GM23248 (cell line): ENCODE measurements around the gene ASH1L. TPM values are rescaled to one million over a fixed set of nuclear protein-coding genes. Genes with fewer than 3 reads are reported as not detected.

ENCODE experiments used
- DNase-seq: peaks from one replicate; pipeline ENCODE4 v3.0.0-alpha.2; 2015
- H2AFZ ChIP-seq: fragments of 200-600 bp; sonication (generic); 2 replicates; pipeline ENCODE4 v1.6.1; 2016; ENCODE audit warnings: antibody characterized with exemption
- H3F3A ChIP-seq: fragments of 200-600 bp; sonication (generic); 2 replicates; pipeline ENCODE4 v1.6.1; 2016; ENCODE audit warnings: mild to moderate bottlenecking, antibody characterized with exemption, mixed run types; ENCODE audit not compliant: insufficient read depth
- H3K27ac ChIP-seq: fragments of 200-600 bp; sonication (generic); 2 replicates; pipeline ENCODE4 v1.5.1; 2016; ENCODE audit warnings: mild to moderate bottlenecking
- H3K27me3 ChIP-seq: fragments of 200-600 bp; sonication (generic); replicated peaks from 2 replicates; pipeline ENCODE4 v1.6.1; 2016; ENCODE audit warnings: mild to moderate bottlenecking; ENCODE audit not compliant: insufficient read depth
- H3K36me3 ChIP-seq: fragments of 200-600 bp; sonication (generic); 2 replicates; pipeline ENCODE4 v1.6.1; 2016; ENCODE audit warnings: low read depth, mild to moderate bottlenecking
- H3K4me1 ChIP-seq: fragments of 200-600 bp; sonication (generic); 2 replicates; pipeline ENCODE4 v1.6.1; 2016; ENCODE audit warnings: mild to moderate bottlenecking; ENCODE audit not compliant: insufficient read depth
- H3K4me2 ChIP-seq: fragments of 200-600 bp; sonication (generic); one replicate; pipeline ENCODE4 v1.6.1; 2016; ENCODE audit warnings: mild to moderate bottlenecking; ENCODE audit not compliant: unreplicated experiment
- H3K4me3 ChIP-seq: fragments of 200-600 bp; sonication (generic); 2 replicates; pipeline ENCODE4 v1.5.1; 2016; ENCODE audit warnings: mild to moderate bottlenecking
- H3K79me2 ChIP-seq: fragments of 200-600 bp; sonication (generic); 2 replicates; pipeline ENCODE4 v1.6.1; 2016; ENCODE audit warnings: mild to moderate bottlenecking; ENCODE audit not compliant: insufficient read depth
- H3K9ac ChIP-seq: fragments of 200-600 bp; sonication (generic); 2 replicates; pipeline ENCODE4 v1.6.1; 2016; ENCODE audit warnings: mild to moderate bottlenecking
- H3K9me2 ChIP-seq: fragments of 200-600 bp; sonication (generic); 2 replicates; pipeline ENCODE4 v1.6.1; 2016; ENCODE audit warnings: mixed run types, mild to moderate bottlenecking, moderate library complexity; ENCODE audit not compliant: insufficient read depth
- H3K9me3 ChIP-seq: fragments of 200-600 bp; sonication (generic); one replicate; pipeline ENCODE4 v1.6.1; 2017; ENCODE audit warnings: low read depth
- H4K20me1 ChIP-seq: fragments of 200-600 bp; sonication (generic); 2 replicates; pipeline ENCODE4 v1.6.0; 2016; ENCODE audit not compliant: insufficient read depth
- EZH2 ChIP-seq: fragments of 200-600 bp; sonication (generic); IDR thresholded peaks from 2 replicates; pipeline ENCODE4 v1.6.1; 2018; ENCODE audit warnings: antibody characterized with exemption, mild to moderate bottlenecking; ENCODE audit not compliant: insufficient read depth, poor library complexity, severe bottlenecking
- EZH2phosphoT487 ChIP-seq: fragments of 200-600 bp; sonication (generic); IDR thresholded peaks from 2 replicates; pipeline ENCODE4 v1.6.1; 2018; ENCODE audit warnings: antibody characterized with exemption, moderate library complexity, mild to moderate bottlenecking, low read depth; ENCODE audit not compliant: insufficient read depth
- WGBS, 2 experiments: methylation state at CpG; one replicate each; pipeline ENCODE4 v1.1.6; 2015 to 2017; ENCODE audit warnings: low lambda C conversion rate in 2 of 2, low coverage in 1 of 2; ENCODE audit errors: missing lambda C conversion rate in 2 of 2; 5-methylcytosine and 5-hydroxymethylcytosine counted together
- in situ Hi-C: fragments of 300-500 bp; cut with MboI; formaldehyde crosslinking; loops from 2 replicates; pipeline ENCODE4 v1.15.0; 2020
- polyA plus RNA-seq: library from polyadenylated mRNA; unstranded; fragments of >200 nt; fragmentation: Nextera tagmentation; extraction: Ambion mirVana; gene quantifications from 2 replicates; pipeline ENCODE4 v1.2.1, GENCODE V29; 2016
- total RNA-seq: library from RNA; depleted of rRNA; stranded (reverse); fragments of >200 nt; shearing (Covaris generic); gene quantifications from 2 replicates; pipeline ENCODE4 v1.2.3, GENCODE V29; 2014

ASH1L gene
- total and polyA plus RNA-seq, 2 experiments from 2014 or later, result 15.2 to 18.2 TPM

DNA sequence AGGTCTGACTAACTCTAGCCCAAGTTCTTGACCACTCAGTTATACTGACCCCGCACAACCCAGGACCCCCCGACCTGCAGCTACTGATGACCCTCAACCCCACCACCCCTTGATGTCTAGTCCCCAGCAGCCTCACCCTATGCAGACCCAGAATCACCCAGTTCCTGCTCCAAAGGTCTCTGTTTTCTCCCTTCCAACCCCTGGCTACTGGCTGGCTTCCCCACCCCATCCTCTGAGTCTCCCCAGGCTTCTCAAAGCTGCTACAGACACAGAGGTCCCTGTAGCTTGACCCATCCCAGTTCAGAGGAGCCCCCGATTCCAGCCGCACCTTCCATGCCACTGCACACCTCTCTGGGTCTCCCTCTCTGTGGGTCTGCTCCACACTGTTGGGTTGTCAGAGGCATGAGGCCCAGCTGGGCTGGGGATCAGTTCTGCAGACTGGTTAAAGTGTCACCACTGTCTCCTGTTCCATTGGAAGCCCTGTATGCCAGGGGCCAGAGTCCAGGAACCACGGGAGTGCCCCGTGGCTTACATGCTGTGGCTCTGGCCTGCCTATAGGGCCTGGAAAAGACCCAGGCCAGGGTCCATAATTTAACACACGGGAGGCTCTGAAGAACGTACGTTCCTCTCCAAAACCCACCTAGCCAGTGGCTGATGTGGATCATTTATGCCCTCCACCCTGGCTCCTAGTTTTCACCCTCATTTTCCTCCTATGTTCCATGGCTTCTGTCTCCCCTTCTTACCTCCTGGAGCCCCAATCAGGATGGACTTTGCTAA lies 261.9 kb downstream of the ASH1L start:
- H3K27ac ChIP-seq, result no peak overlapping the region
- 0 out of 2 replicates have a peak, but pooled peaks cover 4% of the 10 kb centered on the region for H3F3A ChIP-seq
- TF ChIP-seq EZH2 (no peak), EZH2phosphoT487 (no peak)
- in situ Hi-C loops, result no loop called here
- no peak overlapping the region for H3K9ac ChIP-seq
- H3K9me2 ChIP-seq, result no peaks in the 10 kb centered on the region
- no peak overlapping the region for H3K4me3 ChIP-seq
- no peaks in the 10 kb centered on the region for H3K79me2 ChIP-seq
- no peaks in the 10 kb centered on the region for H3K36me3 ChIP-seq
- peaks cover 7% of the 10 kb centered on the region for H3K4me1 ChIP-seq
- H3K9me3 ChIP-seq, result no peaks in the 10 kb centered on the region
- no peak for DNase-seq
- no peak overlapping the region for H2AFZ ChIP-seq
- 64 to 78% methylated on average over 9 of the region's 9 CpGs for WGBS, 2 experiments
- no peak overlapping the region for H3K4me2 ChIP-seq
- no peaks in the 10 kb centered on the region for H4K20me1 ChIP-seq
- peaks cover 2% of the 10 kb centered on the region; the same call in 1 of the 2 replicates for H3K27me3 ChIP-seq

DNA sequence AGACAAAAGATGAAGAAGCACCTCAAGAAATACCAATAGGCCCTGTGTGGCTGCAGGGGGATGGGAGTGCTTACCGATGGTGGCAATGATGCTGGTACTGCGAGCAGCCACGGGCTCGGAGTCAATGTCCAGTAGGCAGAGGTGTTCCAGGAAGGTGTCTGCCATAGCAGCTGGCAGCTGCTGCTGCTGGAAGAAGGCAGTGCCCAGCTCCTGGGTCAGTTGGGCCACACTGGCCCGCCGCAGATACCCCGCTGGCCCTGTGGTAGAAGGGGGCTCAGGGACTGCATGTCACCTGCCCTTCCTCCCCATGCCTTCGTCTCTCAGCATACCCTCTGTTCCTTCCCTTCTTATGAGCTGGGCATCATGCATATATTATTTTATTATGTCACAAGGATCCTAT lies 262.6 kb downstream of the ASH1L start:
- Histone ChIP-seq H4K20me1 (no peaks in the 10 kb centered on the region), H3K79me2 (no peaks in the 10 kb centered on the region), H3K9me2 (no peaks in the 10 kb centered on the region), H2AFZ (no peak overlapping the region), H3K36me3 (no peaks in the 10 kb centered on the region), H3K4me3 (no peak overlapping the region), H3K27ac (no peak overlapping the region), H3K9ac (no peak overlapping the region), H3K4me2 (no peak overlapping the region), H3F3A (0 out of 2 replicates have a peak, but pooled peaks cover under 1% of the 10 kb centered on the region), H3K9me3 (no peaks in the 10 kb centered on the region), H3K4me1 (no peaks in the 10 kb centered on the region; the same call in 1 of the 2 replicates), H3K27me3 (peaks cover 9% of the 10 kb centered on the region)
- in situ Hi-C loops, result no loop called here
- no peak for TF ChIP-seq EZH2
- no peak for TF ChIP-seq EZH2phosphoT487
- WGBS, 2 experiments, result 70 to 77% methylated on average over 8 of the region's 8 CpGs
- no peak for DNase-seq

DNA sequence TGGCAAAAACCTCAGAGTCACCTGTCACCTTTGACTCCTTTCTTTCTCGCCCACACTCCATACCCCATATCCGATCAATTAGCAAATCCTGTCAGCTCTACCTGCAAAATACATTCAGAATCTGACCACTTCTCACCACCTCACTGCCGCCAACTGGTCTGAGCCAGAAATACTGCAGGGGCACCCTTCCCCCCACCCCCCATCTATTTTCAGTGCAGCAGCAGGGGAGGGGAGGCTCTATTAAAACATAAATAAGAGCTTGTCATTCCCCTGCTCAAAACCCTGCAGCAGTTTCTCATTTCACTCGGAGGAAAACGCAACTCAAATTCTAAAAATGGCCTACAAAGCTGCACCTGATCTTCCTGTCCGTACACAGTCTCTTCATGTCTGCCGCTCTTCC lies 265.2 kb downstream of the ASH1L start:
- Histone ChIP-seq H3K4me3 (no peak overlapping the region), H3K36me3 (no peaks in the 10 kb centered on the region), H3K79me2 (no peaks in the 10 kb centered on the region), H3K4me2 (no peak overlapping the region), H3K9ac (no peak overlapping the region), H3K9me2 (no peaks in the 10 kb centered on the region), H3K4me1 (no peaks in the 10 kb centered on the region), H3F3A (no peaks in the 10 kb centered on the region), H3K27ac (no peak overlapping the region), H4K20me1 (no peaks in the 10 kb centered on the region), H3K27me3 (peaks cover 19% of the 10 kb centered on the region), H2AFZ (no peak overlapping the region), H3K9me3 (no peaks in the 10 kb centered on the region)
- TF ChIP-seq EZH2 (no peak), EZH2phosphoT487 (no peak)
- in situ Hi-C loops, result no loop called here
- 55 to 63% methylated on average over 7 of the region's 7 CpGs for WGBS, 2 experiments
- DNase-seq, result no peak

DNA sequence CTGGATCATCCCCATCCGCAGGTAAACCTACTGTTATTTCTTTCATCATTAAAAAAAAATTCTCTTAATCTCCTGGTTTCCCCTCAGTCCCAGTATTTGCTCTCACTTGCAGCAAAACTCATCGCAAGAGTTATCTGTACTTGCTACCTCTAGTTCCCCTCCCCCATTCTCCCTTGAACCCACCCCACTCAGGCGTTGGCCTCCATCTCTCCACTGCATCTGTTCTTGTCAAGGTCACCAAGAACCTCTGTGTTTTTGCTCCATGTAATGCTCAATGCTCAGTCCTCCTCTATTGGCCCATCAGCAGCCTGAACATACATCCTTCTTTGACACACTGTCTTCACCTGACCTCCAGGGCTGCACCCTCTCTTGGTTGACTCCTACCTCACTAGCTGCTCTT lies 265.9 kb downstream of the ASH1L start:
- H3K4me3 ChIP-seq, result no peak overlapping the region
- no peaks in the 10 kb centered on the region for H3F3A ChIP-seq
- H3K9me3 ChIP-seq, result no peaks in the 10 kb centered on the region
- no peak overlapping the region for H3K9ac ChIP-seq
- no peaks in the 10 kb centered on the region for H3K36me3 ChIP-seq
- H3K27ac ChIP-seq, result no peak overlapping the region
- in situ Hi-C loops, result no loop called here
- TF ChIP-seq EZH2 (no peak), EZH2phosphoT487 (no peak)
- no peaks in the 10 kb centered on the region for H3K9me2 ChIP-seq
- WGBS, 2 experiments, result 71 to 74% methylated on average over 3 of the region's 3 CpGs
- DNase-seq, result no peak
- no peaks in the 10 kb centered on the region for H4K20me1 ChIP-seq
- no peak overlapping the region for H3K4me2 ChIP-seq
- no peaks in the 10 kb centered on the region for H3K4me1 ChIP-seq
- no peaks in the 10 kb centered on the region for H3K79me2 ChIP-seq
- H3K27me3 ChIP-seq, result peaks cover 19% of the 10 kb centered on the region
- H2AFZ ChIP-seq, result no peak overlapping the region
